HG02763 (cell line): ENCODE data around the gene TRAF4.
A peak's percentile ranks its signal among the peaks of the same experiment; 100 is the strongest.
"Not testable (repeated sequence)": the region's sequence is repeated elsewhere in the genome, so short reads cannot be mapped to it uniquely, and the experiment has no call there.

Experiments
- ATAC-seq: cut with Tn5 transposase; IDR thresholded peaks from one replicate; pipeline ENCODE4 v1.9.1; 2021; ENCODE audit warnings: mild to moderate bottlenecking, moderate library complexity; ENCODE audit not compliant: unreplicated experiment

TRAF4 gene

GRCh38 chr17:28714281-28714680 lies 29.5 kb upstream of the TRAF4 start:
- ATAC-seq = no peak

DNA sequence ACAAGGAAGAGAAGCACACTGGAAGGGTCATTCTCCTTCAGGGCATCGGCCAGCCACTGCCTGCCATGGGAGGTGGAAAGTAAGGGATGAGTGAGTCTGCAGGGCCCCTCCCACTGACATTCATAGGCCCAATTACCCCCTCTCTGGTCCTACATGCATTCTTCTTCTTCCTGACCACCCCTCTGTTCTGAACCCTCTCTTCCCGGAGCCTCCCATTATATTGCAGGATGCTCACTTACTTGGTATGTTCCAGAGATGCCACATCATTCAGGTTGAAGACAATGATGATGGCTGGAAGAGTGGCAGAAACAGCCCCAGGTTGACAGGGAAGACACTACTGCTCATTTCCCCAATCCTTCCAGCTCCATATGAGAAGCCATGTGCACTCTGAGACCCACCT lies 28.6 kb upstream of the TRAF4 start:
- ATAC-seq = no peak

- ATAC-seq = no peak
Measured at GRCh38 chr17:28716740-28717577, 26.9 kb upstream of the TRAF4 start.

GRCh38 chr17:28717578-28718332 lies 26.1 kb upstream of the TRAF4 start, which contains the start of gene RAB34:
Gene RAB34, minus strand, starts transcription at chr17:28717868. Its CDS starts 602 bp downstream, at chr17:28717266.
- no peak for ATAC-seq

DNA sequence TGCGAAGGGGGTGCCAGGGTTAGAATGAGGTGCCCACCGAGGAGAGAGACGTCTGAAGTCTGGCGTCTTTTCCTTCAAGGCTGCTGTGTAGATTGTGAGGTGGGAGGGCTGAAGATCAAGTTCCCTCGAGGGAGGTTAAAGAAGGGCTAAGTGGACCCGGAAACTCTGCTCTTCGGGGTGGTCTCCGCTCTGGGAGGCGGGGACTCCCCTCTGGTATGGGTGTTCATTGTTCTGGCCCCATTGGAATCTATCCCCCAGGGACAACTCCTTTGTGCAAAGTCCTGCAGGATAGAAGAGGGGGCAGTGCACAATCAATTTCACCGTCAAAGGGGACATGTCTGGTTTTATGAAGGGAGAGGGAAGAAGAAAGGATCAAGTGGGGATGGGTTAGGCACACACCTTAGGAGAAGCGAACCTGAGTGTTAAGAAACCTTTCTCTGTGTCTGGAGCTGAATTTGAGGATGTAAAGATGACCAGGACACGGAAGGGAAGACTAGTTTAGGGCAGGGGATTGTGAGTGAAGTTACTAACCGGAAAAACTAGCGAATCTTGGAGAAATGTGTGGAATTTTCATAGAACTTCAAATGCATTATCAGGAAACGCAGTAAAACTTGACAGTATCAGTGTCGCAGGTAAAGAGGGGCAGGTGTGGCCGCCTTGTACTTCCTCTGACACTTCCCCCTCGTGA lies 25.3 kb upstream of the TRAF4 start:
- ATAC-seq = no peak

GRCh38 chr17:28719021-28719433 lies 24.8 kb upstream of the TRAF4 start:
- ATAC-seq = no peak

DNA sequence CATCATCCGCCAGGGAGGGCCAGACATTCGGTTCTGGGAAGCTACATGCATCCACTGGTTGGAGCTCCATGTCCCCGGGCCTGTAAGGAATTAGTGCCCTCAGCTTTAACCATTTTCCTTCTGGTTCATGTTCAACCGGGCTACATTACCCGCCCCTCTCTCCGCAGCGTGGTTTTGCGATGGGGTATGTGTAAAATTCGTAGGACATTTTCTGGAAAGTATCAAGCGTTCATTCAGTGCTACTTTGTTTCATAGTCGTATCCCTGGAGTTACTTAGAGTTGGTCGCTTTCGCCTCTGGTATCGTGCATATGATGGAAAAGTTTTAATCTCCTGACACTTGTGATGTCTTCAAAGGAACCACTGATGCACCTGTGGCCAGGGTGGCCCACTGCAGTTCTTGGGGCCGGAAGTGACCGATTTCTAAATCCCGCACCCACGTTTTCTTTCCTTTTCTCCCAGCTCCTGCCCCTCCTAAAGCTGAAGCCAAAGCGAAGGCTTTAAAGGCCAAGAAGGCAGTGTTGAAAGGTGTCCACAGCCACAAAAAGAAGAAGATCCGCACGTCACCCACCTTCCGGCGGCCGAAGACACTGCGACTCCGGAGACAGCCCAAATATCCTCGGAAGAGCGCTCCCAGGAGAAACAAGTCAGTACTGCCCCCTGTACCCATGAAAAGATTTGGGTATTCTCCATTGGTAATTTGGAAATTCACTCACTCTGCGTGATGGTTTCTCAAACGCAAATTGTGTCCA lies 23.4 kb upstream of the TRAF4 start:
- ATAC-seq = no peak

- not testable (repeated sequence) for ATAC-seq
Measured at GRCh38 chr17:28720997-28721329, 22.8 kb upstream of the TRAF4 start.

GRCh38 chr17:28722417-28723158 lies 21.2 kb upstream of the TRAF4 start:
- ATAC-seq = no peak

- no peak for ATAC-seq
Measured at GRCh38 chr17:28723159-28723835, 20.5 kb upstream of the TRAF4 start.

DNA sequence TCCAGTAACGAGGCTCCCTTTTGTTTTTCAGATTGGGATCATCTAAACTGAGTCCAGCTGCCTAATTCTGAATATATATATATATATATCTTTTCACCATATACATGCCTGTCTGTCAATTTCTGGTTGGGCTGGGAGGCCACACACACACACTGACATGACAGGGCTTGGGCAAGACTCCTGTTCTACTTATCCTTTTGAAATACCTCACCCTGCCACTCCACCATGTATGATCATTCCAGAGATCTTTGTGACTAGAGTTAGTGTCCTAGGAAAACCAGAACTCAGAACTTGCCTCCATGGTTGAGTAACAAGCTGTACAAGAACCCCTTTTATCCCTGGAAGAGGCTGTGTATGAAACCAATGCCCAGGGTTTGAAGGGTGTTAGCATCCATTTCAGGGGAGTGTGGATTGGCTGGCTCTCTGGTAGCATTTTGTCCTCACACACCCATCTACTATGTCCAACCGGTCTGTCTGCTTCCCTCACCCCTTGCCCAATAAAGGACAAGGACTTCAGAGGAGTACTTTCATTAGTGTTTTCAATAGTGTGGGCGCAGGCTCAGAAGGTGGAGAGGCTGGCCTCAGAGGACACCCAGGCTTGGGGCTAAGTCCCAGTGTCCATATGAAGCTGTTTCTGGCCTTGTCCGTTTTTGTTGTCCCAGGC lies 19.8 kb upstream of the TRAF4 start:
- not testable (repeated sequence) for ATAC-seq

DNA sequence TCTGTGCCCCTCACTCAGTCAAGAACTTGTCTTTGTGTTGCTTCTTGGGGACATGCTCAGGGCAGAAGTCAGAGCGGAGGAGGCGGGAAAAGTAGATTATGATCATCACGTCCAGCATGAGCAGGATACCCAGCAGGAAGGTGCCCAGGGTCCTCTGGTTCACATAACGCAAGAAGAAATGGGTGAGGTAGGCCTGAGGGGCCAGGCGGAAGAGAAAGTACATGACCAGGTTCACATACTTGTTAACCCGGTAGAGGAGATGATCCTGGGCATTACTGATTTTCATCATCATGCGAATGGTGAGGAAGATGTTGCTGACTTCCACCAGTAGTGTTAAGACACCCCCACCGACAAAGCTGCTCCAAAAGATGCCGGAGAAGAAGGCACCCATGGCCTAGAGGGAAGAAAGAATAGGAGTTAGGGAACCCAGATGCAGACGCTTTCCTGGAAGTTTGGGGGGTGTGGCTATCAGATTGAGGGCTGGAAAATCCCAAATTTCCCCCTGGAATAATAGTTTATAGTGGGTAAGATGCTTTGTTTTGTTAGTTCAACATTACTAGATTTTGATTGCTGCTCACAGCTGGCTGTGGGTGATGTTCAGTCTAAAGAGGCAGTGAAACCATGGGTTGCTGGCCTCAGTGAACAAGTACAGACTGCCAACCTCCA lies 19.2 kb upstream of the TRAF4 start:
- ATAC-seq = no peak

GRCh38 chr17:28725166-28725659 lies 18.6 kb upstream of the TRAF4 start:
- ATAC-seq = no peak

- ATAC-seq = no peak
Measured at GRCh38 chr17:28725660-28726225, 18.1 kb upstream of the TRAF4 start.

- ATAC-seq = no peak
Measured at GRCh38 chr17:28726226-28726626, 17.6 kb upstream of the TRAF4 start, which contains the start of gene TLCD1. Gene TLCD1, minus strand, starts transcription at chr17:28726233. Its CDS starts 136 bp downstream, at chr17:28726097.

DNA sequence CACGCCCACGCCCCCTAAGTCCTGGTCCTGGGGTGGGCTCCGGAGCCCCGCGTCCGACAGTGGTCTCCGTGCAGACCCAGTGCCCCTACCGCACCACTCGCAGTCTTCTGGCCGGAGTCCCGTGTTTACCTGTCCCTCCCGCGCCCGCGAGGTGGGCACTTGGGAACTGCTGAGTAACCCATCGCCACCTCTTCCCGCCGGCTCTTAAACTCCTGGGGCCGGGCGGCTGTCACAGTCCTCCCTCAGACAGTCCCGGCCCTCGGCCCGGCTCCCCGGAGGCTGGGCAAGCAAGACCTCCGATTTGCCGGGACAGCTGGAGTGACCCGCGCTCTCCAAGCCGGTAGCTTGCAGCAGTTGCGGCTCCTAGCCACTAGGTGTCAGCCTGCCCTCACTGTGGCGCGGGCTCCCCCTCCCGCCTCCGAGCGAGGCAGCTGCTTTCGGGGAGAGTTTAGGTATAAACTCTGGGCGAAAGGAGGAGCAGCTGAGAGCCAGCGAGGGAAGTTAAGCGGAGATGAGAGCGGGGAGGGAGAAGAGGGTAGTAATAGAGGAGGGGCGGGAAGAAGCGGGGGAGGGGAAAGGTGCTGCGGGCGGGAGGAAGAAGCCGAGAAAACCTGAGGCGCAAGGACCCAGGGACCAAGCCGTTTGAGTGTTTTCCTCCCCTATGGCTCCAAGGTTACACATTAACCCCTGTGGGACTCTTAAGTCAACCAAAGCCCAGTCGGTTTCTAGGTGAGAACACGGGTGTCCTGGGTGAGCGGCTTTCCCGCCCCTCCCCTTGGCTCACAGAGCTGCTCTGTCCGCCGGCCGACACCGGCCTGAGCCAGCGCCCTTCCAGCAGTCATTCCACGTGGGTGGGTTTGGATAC lies 17.0 kb upstream of the TRAF4 start:
- ATAC-seq = peak; percentile 36
